ENCODE measurements around the gene SLC26A2.

SLC26A2 gene

DNA sequence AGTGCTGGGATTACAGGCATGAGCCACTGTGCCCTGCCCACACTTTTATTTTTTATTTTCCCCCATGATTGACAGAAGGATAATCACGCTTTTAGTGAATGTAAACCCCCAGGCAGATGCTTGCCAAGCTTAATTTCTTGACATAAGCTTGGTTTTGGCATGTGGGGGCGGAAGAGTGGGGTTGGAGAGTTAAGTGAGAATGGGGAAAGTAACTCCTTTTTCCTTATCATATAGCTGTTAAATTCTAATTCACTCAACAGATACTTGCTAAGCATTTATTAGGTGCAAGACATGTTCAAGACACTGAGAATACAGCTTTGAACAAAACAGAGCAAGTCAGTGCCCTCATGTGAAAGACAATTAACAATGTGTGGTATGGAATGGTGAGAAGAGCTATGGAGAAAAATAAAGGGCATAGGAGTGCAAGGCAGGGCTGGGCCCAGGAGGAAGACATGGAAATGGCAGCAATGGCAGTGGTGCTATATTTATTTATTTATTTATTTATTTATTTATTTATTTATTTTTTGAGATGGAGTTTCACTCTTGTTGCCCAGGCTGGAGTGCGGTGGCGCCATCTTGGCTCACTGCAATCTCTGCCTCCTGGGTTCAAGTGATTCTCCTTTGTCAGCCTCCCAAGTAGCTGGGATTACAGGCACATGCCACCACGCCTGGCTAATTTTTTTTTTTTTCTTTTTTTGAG, 2.2 kb downstream of the SLC26A2 start:
- DNase-seq, result no peak

DNA sequence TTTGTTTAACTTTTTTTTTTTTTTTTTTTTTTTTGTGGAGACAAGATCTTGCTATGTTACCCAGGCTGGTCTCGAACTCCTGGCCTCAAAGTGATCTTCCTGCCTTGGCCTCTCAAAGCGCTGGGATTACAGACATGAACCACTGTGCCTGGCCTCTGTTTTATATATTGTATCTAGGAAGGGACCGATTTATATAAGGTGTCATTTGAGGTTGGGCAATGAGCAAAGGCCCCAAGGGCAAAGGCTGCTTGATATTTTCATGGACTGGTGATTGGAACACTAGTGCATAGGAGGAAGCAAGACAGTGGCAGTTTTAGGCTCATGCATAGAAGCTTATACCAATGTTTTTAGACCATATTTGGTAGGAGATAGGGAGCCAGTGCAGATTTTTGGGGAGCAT, 3.2 kb downstream of the SLC26A2 start:
- DNase-seq, result no peak

DNA sequence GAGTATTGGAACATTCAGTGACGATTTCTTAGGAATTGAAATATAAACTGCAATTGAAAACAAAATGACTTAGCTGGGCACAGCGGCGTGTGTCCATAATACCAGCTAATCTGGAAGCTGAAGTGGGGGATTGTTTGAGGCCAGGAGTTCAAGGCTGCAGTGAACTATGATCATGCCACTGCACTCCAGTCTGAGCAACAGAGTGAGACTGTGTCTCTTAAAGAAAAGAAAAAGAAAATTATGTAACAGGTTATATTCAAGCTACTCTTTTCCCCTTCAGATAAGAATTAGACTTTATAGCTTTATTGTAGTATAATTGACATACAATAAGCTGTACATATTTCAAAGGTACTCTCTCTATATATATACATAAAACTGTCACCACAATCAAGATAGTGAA, 6.4 kb downstream of the SLC26A2 start:
- DNase-seq, result no peak

DNA sequence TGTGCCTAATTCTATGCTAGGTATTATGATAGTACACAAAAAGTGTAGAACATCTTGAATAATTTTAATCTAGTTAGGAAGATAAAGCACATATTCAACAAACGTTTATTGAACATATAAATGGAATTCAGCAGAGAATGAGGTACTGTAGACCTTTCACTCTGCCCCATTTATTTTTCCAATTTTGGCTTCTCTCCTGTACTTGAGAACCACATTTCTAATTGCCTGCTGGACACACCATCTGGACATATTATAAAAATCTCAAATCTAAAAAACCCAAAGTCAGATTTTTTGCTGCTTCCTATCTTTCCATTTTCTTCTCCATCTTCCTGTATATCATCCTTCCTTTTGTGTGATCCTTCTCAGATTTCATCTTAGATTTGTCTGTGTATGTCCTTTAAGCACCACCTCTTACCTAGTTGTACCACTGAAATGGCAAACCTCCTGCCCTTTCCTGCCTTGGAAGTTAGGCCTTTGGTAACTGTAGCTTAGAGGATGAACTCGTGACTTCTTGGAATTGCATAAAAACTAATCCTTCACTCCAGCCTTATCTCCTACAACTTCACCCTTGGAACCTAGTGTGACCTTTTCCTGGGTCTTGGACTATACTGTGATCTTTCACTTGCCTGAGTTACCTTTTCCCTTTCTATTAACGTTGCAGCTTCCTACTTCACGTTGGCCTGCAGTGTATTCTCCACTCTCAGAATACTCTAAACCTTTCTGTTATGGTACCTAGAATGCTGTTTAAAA, 8.8 kb downstream of the SLC26A2 start:
- no peak for DNase-seq

DNA sequence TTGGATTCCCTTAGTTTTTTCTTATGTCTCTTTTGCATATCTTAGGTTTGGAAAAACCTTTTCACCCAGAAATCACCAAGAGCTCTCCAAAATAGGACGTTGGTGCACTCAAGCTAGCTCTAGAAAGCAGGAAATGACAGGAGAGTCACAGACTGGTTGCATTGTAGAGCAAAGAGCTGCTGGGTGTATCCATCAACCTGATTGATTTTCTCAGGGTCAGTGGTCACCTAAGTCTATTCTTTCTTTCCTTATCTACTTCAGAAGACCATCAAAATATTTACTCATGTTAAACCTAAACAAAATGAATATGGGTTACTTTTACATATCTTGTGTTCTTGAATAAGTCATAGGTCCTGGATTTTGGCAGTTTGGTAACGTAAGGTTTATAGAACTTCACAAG, 14.9 kb downstream of the SLC26A2 start:
- no peak for DNase-seq

DNA sequence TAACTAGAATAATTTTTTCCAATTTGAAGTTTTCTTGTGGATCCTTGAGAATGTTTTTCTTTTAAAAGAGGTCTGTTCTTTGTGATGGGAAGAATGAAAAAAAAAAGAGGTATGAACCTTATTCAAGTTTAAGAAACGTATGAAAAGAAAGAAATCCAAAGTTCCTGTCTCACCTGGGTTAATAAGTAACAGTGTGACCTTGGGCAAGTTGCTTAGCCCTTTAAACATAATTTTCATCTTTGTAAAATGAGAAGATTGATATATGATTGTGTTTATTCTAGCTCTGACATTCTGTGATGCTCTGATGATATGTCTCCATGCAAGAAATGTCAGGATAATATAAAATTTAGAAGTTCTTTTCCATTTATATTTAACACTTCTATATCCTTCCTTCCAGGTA, 19.3 kb downstream of the SLC26A2 start:
- no peak for DNase-seq

DNA sequence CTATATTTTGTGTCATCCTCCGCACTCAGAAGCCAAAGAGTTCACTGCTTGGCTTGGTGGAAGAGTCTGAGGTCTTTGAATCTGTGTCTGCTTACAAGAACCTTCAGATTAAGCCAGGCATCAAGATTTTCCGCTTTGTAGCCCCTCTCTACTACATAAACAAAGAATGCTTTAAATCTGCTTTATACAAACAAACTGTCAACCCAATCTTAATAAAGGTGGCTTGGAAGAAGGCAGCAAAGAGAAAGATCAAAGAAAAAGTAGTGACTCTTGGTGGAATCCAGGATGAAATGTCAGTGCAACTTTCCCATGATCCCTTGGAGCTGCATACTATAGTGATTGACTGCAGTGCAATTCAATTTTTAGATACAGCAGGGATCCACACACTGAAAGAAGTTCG, 20.6 kb downstream of the SLC26A2 start:
- no peak for DNase-seq

DNA sequence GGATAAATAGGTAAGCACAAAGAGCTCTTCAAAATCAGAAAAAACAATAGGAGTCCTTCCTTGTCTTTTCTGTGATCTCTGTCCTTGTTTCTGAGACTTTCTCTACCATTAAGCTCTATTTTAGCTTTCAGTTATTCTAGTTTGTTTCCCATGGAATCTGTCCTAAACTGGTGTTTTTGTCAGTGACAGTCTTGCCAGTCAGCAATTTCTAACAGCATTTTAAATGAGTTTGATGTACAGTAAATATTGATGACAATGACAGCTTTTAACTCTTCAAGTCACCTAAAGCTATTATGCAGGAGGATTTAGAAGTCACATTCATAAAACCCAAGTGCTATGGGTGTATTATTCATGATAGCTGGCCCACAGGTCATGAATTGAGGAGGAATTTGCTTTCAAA, 21.9 kb downstream of the SLC26A2 start:
- DNase-seq, result no peak

DNA sequence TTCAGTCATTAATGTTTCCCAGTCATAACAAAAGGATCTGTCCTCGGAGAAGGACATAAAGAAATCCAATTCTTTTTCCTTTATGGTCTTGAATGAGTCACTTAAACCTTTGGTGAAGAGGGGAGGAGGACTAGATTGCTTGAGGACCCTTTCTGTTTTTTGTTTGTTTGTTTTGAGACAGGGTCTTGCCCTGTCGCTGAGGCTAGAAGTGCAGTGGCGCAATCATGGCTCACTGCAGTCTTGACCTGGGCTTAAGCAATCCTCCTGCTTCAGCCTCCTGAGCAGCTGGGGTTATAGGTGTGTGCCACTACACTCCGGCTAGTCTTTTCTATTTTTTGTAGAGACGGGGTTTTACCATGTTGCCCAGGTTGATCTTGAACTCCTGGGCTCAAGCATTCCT, 27.6 kb downstream of the SLC26A2 start:
- DNase-seq, result no peak

DNA sequence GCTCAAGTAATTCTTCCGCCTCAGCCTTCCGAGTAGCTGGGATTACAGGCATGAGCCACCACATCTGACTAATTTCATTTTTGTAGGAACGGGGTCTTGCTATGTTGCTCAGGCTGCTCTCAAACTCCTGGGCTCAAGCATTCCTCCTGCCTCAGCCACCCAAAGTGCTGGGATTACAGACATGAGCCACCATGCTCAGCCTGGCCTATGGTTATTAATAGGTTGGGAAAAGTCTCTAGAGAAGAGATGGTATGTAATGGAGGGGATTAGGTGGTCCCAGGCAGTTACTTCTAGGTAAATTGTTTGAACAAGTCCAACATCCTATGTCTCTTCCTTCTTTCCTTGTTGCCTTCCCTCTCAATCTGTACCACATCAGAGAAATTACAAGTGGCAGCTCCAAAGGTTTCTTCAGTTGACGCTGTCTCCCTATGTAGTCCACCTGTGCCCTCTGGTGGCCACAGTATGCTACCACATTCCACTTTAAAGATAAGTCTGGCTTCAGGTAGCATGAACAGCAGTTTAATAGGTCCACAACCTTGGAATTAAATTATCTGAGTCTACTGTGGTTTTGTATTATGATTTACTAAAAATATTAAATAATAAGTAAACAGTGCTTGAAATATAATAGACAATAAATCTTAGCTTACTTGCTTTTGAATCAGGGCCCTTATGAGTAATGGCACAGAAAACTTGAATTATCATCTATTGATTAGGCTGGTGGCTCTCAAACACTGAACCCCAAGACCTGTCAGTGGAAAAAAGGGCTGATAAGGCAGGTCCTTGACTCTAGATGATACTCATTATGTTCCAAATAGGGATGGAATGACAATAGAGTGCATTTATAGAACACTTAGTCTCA, 30.2 kb downstream of the SLC26A2 start:
- peak; percentile 70 to 72 for DNase-seq

DNA sequence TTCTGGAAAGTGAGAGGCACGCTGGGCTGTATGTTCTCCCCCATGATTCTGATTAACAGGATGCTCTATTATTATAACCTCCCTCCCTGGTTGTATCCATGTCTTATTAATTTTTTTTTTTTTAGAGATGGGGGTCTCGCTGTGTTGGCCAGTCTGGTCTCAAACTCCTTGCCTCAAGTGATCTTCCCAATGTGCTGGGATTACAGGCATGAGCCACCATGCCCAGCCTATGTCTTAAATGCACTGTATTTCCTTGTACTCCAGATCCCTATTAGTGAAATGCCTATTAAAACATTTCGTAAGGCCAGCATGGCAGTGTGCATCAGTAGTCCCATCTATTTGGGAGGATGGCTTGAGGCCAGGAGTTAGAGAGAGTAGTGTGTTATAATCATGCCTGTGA, 32.9 kb downstream of the SLC26A2 start:
- DNase-seq, result no peak

DNA sequence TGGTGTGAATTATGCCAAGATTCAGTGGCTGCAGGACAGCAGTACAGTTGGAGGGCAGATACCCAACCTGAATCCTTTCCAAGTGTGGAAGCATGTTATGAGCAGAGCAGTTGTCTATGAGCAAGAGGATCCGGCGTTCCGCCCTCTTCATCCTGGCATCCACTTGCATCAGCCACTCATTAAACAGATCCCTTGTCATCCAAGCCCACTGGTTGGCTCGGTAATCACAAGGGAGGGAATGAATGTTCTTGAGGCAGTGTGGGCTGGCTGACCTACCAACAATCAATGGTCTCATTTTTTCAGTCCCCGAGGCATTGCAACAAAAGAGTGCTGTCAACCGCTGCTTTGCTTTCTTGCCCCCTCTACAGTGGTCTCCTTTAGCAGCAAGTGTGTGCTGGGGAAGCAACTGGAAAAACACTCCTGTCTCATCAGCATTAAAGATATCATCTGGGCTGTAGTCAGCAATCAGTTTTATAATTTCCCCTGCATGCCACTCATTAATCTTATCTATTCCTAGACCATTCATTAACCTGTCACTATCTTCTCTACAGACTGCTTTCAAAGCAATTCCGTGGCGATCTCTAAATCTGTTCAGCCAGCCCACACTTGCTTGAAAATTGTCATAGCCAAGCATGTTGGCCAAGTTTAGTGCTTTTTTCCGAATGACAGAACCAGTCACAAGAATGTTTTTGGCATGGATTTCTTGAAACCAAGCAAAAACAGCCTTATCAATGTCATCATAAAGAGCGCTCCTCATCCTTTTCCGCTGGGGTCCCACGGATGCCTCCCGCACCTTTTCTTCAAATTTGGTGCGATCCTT, 35.0 kb downstream of the SLC26A2 start:
- DNase-seq, result no peak

DNA sequence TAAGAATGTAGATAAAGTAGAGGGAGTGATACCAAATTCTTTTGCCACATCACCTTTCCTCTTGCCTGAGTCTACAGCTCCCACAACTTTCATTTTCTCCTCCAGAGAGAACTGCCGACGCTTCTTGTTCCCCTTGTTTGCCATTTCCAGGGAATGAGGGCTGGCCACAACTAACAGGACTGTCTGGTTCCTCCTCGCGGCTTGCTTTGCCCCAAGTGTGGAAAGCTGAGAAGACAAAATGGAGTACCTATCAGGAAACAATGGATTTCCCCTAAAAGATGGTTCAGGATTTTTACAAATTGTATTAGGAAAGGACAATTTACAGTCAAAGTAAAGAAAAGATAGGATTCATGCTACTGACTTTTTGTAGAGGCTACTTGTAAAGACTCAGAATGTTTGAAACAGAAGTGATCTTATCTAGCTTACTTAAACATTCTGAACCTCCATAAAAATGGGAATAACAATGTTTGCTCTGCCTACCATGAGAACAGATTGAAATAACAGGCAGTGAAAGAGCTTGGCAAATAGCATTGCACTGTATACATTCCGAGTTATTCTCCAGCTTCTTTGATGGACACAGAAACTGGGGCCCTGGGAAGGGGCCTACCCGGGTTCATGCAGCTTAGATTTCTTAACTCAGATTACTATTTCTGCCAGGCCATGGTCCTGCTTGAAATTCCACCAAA, 35.8 kb downstream of the SLC26A2 start:
- no peak for DNase-seq

DNA sequence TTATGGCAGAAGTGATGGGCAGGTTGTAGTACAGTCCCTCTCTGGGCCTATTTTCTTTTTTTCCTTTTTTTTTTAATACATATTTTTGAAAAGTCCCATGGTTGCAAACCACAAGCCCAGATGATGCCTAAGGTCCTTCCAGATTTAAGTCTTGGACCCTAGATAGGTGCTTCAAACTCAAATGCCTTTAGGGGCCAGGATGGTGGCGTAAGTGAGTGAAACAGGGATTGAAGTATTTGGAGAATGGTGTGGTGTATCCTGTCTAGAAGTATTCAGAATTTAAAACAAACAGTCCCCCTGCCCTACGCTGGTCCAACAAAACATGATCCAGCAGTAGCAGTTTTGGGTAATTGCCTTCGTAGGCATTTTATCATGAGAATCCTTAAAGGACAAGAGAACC, 37.7 kb downstream of the SLC26A2 start:
- DNase-seq, result no peak

DNA sequence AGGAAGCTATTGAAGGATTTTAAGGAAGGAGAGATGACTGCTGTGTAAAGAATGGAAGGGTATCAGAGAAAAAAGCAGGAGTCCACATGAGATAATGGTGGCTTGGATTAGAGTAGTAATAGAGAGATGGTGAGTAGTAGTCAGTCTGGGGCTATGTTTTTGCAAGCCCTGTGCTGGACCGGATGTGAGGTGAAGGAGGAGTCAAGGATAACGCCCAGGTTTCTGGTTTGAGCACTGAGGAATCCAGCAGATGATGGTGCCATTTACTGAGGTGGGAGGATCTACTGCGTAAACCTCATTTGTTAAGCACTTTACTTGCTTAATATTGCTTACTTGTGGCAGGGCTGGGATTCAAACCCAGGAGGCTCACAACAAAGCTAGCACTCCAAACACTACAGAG, 38.8 kb downstream of the SLC26A2 start:
- no peak for DNase-seq

DNA sequence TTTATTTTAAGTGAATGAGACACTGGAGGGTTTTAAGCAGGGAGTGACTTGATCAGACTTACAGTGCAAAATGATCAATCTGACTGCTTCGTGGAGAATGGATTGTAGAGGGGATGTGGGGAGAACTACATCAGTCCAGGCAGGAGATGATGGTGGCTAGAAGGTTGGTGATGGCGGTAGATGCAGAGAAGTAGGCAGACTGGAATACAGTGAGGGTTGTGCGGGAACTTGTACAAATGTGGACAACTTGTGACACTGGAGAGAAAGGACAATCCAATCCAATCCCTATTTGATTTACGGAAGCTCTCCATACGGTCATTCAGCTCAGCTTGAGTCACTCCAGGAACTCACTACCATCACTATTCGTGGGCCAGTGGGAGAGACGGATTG, 39.3 kb downstream of the SLC26A2 start:
- DNase-seq, result no peak

DNA sequence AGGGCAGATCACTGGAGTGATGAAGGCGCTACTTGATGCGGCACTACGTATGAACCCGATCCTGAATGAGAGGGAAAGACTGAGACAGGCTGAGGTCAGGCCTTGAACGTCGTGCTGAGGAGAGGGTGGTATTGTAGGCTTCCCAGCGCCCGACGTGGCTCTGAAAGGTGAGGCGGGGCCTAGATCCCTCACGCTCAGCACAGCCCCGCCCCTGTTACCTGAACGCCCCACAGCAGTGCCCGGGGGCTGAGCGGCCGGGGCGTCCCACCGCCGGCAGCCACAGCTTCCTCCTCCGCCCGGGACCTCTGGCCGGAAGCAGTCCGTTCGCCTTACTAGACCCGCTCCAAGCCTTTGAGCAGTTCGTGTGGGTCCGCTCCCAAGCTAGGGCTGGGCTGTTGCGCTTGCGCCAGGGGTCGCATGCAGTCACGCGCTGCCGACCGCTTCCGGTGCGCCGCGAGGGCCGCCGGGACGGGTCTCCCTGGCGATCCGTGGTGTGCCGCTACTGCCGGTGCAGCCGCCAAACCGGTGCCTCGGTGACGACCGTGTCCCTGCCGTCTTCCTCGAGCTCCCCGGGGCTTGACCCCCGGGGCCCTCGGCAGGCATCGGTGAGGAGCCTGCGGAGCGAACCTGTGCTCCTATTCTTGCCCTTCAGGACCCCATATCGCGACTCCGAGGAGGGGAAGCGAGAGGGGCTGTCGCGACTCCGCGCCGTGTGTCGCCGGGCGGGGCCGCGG, 39.9 kb downstream of the SLC26A2 start, which contains the start of the genes HMGXB3 and TIGD6:
Gene HMGXB3, plus strand, starts transcription at position 484 of the 734 bp plus-strand sequence. CDS start 4,114 bp downstream, outside the sequence.
Gene TIGD6, minus strand, starts transcription at position 399 of the 734 bp plus-strand sequence. CDS start 4,306 bp downstream, outside the sequence.
- peak; percentile 90 to 91 for DNase-seq

DNA sequence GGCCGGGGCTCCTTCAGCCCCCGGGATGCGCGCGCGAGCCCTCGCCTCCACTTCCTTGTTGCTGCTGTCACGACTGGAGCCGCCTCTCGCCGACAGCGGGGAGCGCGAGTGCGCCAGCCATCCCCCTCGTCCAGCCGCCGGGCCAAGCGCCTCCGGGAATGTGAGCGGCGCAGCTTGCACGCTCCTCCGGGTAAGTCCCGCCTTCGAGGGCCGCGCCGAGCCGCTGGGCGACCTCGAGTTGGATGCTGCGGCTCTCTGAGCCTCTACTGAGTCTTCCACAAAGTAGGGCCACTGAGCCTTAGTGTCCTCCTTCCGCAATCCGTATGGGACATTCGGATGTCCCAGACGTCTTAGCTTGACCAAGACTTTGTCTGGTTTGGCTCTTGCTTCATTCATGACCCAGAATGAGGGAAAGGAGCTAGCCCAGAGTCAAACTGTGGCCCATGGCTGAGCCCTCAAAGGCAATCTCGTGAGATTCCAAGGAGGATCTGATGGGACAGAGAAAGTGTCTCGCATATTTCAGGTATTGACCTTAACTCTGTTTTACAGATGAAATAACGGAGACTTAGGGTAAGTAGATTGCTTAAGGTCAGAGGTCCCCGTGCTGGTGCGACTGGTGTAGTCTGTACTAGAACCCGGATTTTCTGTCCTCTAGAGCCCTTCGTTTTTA, 40.6 kb downstream of the SLC26A2 start:
- DNase-seq, result peak; percentile 44 to 56

DNA sequence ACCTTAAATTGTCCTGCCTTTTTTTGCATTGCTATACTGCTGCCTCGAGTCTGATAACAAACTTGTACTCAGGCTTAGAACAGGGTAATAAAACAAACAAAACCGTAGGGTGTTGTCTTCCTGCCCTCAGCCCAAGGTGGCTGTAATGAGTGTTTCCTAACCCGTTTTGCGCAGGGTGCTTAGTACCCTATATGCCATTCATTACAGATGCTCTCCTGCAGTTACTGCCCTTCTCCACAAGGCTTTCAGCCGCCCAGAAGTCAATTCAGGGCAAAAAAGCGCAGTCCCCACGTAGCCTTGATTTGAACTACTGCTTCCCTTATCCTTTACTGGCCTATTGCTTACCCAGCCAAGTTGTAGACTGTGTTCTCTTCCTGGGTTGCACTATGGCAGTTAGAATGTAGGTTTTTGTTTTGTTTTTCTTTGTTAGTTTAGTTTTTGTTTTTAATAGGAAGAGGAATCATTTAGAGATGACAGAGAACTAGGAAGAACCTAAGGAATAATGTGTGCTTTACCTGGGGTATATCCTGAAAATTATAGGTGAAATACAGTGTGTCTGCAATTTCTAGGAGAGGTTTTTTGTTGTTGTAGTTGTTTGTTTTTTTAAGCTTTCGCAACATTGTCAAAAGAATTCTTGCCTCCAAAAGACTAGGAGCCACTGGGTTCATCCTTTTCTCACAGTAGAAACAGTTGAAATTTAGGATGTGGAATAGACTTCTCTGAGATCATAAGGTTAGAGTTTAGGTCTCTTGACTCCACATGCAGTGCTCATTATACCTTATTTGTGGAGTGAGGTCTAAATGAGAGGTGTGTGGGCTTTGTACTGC, 41.3 kb downstream of the SLC26A2 start:
- peak; percentile 57 to 59 for DNase-seq

DNA sequence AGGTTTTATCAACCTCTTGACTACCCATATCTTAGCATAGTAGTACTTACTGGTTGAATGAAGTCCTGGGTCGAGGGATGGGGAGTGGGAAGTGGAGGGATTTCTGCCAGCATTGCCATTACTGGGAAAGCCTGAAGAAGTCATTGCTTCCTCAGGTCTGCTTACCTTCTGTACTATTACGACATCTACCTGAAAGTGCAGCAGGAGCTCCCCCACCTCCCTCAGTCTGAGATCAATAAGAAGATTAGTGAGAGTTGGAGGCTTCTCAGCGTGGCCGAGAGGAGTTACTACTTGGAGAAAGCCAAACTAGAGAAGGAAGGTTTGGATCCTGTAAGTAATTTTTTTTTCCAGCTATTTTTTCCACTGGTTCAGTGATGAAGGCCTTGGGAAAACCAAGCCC, 45.8 kb downstream of the SLC26A2 start:
- DNase-seq, result no peak

Data from stimulated activated CD4-positive, alpha-beta T cell treated with anti-CD3 and anti-CD28 coated beads, Interleukin-2, amount 100 ng/mL, for 24 hours (primary cell).